Measurements from ENCODE around the gene MPRIP.

The MPRIP gene

GRCh38 chr17:17067257-17067656 is 25.0 kb downstream of the MPRIP start:
- Histone ChIP-seq H3K9ac (no peak overlapping the region), H3K79me2 (peaks cover 71% of the 10 kb centered on the region), H3K27ac (no peak overlapping the region), H2AFZ (no peak overlapping the region), H3K4me2 (ENCODE audit: low read length) (no peak overlapping the region), H3K4me1 (peaks cover 16% of the 10 kb centered on the region), H3K36me3 (ENCODE audit: control insufficient read depth, insufficient read depth, low read length) (no peaks in the 10 kb centered on the region), H3K4me3 (ENCODE audit: low read depth, low read length) (no peak overlapping the region), H3K27me3 (ENCODE audit: control insufficient read depth, insufficient read depth, low read length) (no peaks in the 10 kb centered on the region), H3K9me3 (ENCODE audit: control insufficient read depth, low read length) (no peaks in the 10 kb centered on the region)
- TF ChIP-seq CTCF (IDR thresholded peaks at IDR 0.05) = no peak

- H3K9me3 ChIP-seq (ENCODE audit: control insufficient read depth, low read length) = no peaks in the 10 kb centered on the region
- H3K27me3 ChIP-seq (ENCODE audit: control insufficient read depth, insufficient read depth, low read length) = no peaks in the 10 kb centered on the region
- no peaks in the 10 kb centered on the region for H3K36me3 ChIP-seq (ENCODE audit: control insufficient read depth, insufficient read depth, low read length)
- H3K4me3 ChIP-seq (ENCODE audit: low read depth, low read length) = no peak overlapping the region
- H3K4me2 ChIP-seq (ENCODE audit: low read length) = no peak overlapping the region
- H3K27ac ChIP-seq = no peak overlapping the region
- H3K4me1 ChIP-seq = peaks cover 1% of the 10 kb centered on the region
- H3K79me2 ChIP-seq = peaks cover 68% of the 10 kb centered on the region
- no peak overlapping the region for H2AFZ ChIP-seq
- no peak for TF ChIP-seq CTCF (IDR thresholded peaks at IDR 0.05)
- no peak overlapping the region for H3K9ac ChIP-seq
Observed at GRCh38 chr17:17069849-17070248, 27.6 kb downstream of the MPRIP start.

- H3K4me2 ChIP-seq (ENCODE audit: low read length) = no peak overlapping the region
- no peaks in the 10 kb centered on the region for H3K9me3 ChIP-seq (ENCODE audit: control insufficient read depth, low read length)
- H3K79me2 ChIP-seq = peaks cover 73% of the 10 kb centered on the region
- no peak for TF ChIP-seq CTCF (IDR thresholded peaks at IDR 0.05)
- no peaks in the 10 kb centered on the region for H3K27me3 ChIP-seq (ENCODE audit: control insufficient read depth, insufficient read depth, low read length)
- H3K9ac ChIP-seq = no peak overlapping the region
- H3K4me1 ChIP-seq = no peaks in the 10 kb centered on the region
- no peak overlapping the region for H2AFZ ChIP-seq
- H3K4me3 ChIP-seq (ENCODE audit: low read depth, low read length) = no peak overlapping the region
- H3K27ac ChIP-seq = no peak overlapping the region
- no peaks in the 10 kb centered on the region for H3K36me3 ChIP-seq (ENCODE audit: control insufficient read depth, insufficient read depth, low read length)
Observed at GRCh38 chr17:17070931-17071330, 28.7 kb downstream of the MPRIP start.

GRCh38 chr17:17071531-17072360 is 29.5 kb downstream of the MPRIP start:
- H3K27ac ChIP-seq = no peak overlapping the region
- no peak overlapping the region for H2AFZ ChIP-seq
- no peaks in the 10 kb centered on the region for H3K36me3 ChIP-seq (ENCODE audit: control insufficient read depth, insufficient read depth, low read length)
- H3K4me2 ChIP-seq (ENCODE audit: low read length) = no peak overlapping the region
- no peak overlapping the region for H3K9ac ChIP-seq
- no peaks in the 10 kb centered on the region for H3K4me1 ChIP-seq
- H3K4me3 ChIP-seq (ENCODE audit: low read depth, low read length) = no peak overlapping the region
- H3K27me3 ChIP-seq (ENCODE audit: control insufficient read depth, insufficient read depth, low read length) = no peaks in the 10 kb centered on the region
- no peak for TF ChIP-seq CTCF (IDR thresholded peaks at IDR 0.05)
- peaks cover 79% of the 10 kb centered on the region for H3K79me2 ChIP-seq
- no peaks in the 10 kb centered on the region for H3K9me3 ChIP-seq (ENCODE audit: control insufficient read depth, low read length)

GRCh38 chr17:17072546-17072945 is 30.3 kb downstream of the MPRIP start:
- H3K27me3 ChIP-seq (ENCODE audit: control insufficient read depth, insufficient read depth, low read length) = no peaks in the 10 kb centered on the region
- no peak overlapping the region for H3K4me2 ChIP-seq (ENCODE audit: low read length)
- H3K9ac ChIP-seq = no peak overlapping the region
- H3K4me3 ChIP-seq (ENCODE audit: low read depth, low read length) = no peak overlapping the region
- no peaks in the 10 kb centered on the region for H3K4me1 ChIP-seq
- no peak for TF ChIP-seq CTCF (IDR thresholded peaks at IDR 0.05)
- H3K36me3 ChIP-seq (ENCODE audit: control insufficient read depth, insufficient read depth, low read length) = no peaks in the 10 kb centered on the region
- no peak overlapping the region for H3K27ac ChIP-seq
- peaks cover 77% of the 10 kb centered on the region for H3K79me2 ChIP-seq
- no peaks in the 10 kb centered on the region for H3K9me3 ChIP-seq (ENCODE audit: control insufficient read depth, low read length)
- H2AFZ ChIP-seq = no peak overlapping the region
